Lung (tissue), 12 donors: Measurements from ENCODE around the gene DRICH1. TPM values are rescaled to one million over a fixed set of nuclear protein-coding genes. Genes with fewer than 3 reads are reported as not detected.
"Not testable (repeated sequence)": the region's sequence is repeated elsewhere in the genome, so short reads cannot be mapped to it uniquely, and the experiment has no call there.

ENCODE experiments used
- ATAC-seq: fragments of 200-7000 bp; cut with Tn5 transposase; one replicate; pipeline ENCODE4 v1.9.1; 2020; ENCODE audit warnings: moderate number of reproducible peaks; ENCODE audit not compliant: insufficient read depth, low FRiP score
- DNase-seq, 3 donors: peaks; one replicate each; pipeline ENCODE4 v3.0.0-alpha.2; 2013 to 2017
- H3K27ac ChIP-seq, 2 donors: one replicate each; pipeline ENCODE4 v1.5.1; 2013; ENCODE audit warnings: mild to moderate bottlenecking in 2 of 2, moderate library complexity in 2 of 2, control low read depth in 1 of 2, inconsistent platforms in 1 of 2, low read depth in 1 of 2, low read length in 1 of 2
- H3K27me3 ChIP-seq, 3 donors: one replicate each; pipeline ENCODE4 v1.5.1; 2013; ENCODE audit warnings: low read length in 2 of 3; ENCODE audit not compliant: control insufficient read depth in 3 of 3, insufficient read depth in 3 of 3
- H3K36me3 ChIP-seq, 4 donors: one replicate each; pipeline ENCODE4 v1.5.1; 2013; ENCODE audit warnings: low read length in 4 of 4, mild to moderate bottlenecking in 1 of 4, moderate library complexity in 1 of 4; ENCODE audit not compliant: control insufficient read depth in 4 of 4, insufficient read depth in 4 of 4
- H3K4me1 ChIP-seq, 5 donors: one replicate each; pipeline ENCODE4 v1.5.1; 2013; ENCODE audit warnings: low read length in 5 of 5, mild to moderate bottlenecking in 2 of 5, moderate library complexity in 1 of 5; ENCODE audit not compliant: control insufficient read depth in 5 of 5, insufficient read depth in 5 of 5
- H3K4me3 ChIP-seq: one replicate; pipeline ENCODE4 v1.5.1; 2013; ENCODE audit warnings: mild to moderate bottlenecking, control low read depth, moderate library complexity
- H3K9ac ChIP-seq, 2 donors: one replicate each; pipeline ENCODE4 v1.5.1; 2013; ENCODE audit warnings: low read length in 2 of 2, control low read depth in 1 of 2; ENCODE audit not compliant: insufficient read depth in 1 of 2
- H3K9me3 ChIP-seq, 4 donors: one replicate each; pipeline ENCODE4 v1.5.1; 2013; ENCODE audit warnings: low read length in 3 of 4, mild to moderate bottlenecking in 1 of 4, moderate library complexity in 1 of 4; ENCODE audit not compliant: control insufficient read depth in 4 of 4, insufficient read depth in 3 of 4
- WGBS, 2 donors: extraction: QIAGEN DNeasy Blood & Tissue Kit; methylation state at CpG; one replicate each; pipeline ENCODE4 v1.1.7; 2013; 5-methylcytosine and 5-hydroxymethylcytosine counted together
- polyA plus RNA-seq, 2 donors: library from polyadenylated mRNA; stranded (reverse); fragments of 200-250 nt; gene quantifications; one replicate each; pipeline ENCODE4 v1.2.1, GENCODE V29; 2013
- total RNA-seq, 2 donors: library from RNA; depleted of rRNA in 1 of 2; stranded (reverse); fragments of >200 nt in 1 of 2; gene quantifications; one replicate each; pipeline ENCODE4 v1.2.1, GENCODE V29; 2014 to 2021
- TF ChIP-seq, protein P1 (sequence below): IDR thresholded peaks from 2 replicates; pipeline ENCODE4 v1.5.1; 2012; ENCODE audit warnings: mild to moderate bottlenecking; ENCODE audit errors: control extremely low read depth, extremely low read depth
- donor health status: control.
- donor health status: control.
- donor health status: Bipolar disorder and iron deficiency.
- donor health status: healthy.
- donor health status: DM: yes; HTN: yes; CAD: no.

DRICH1 gene
- total and polyA plus RNA-seq, 4 donors = 0.15 to 0.86 (median 0.65) TPM

- ATAC-seq (no peak), DNase-seq (no peak)
- Histone ChIP-seq H3K27ac (no peak overlapping the region), H3K4me1 (no peaks in the 10 kb centered on the region), H3K36me3 (peaks cover 0 to 4% (median under 1%) of the 10 kb centered on the region in 4 donors), H3K27me3 (no peaks in the 10 kb centered on the region), H3K9ac (no peak overlapping the region), H3K9me3 (no peaks in the 10 kb centered on the region), H3K4me3 (no peak overlapping the region)
- 64 to 66% methylated on average over 2 of the region's 2 CpGs for WGBS, 2 donors
- TF ChIP-seq, protein P1, sequence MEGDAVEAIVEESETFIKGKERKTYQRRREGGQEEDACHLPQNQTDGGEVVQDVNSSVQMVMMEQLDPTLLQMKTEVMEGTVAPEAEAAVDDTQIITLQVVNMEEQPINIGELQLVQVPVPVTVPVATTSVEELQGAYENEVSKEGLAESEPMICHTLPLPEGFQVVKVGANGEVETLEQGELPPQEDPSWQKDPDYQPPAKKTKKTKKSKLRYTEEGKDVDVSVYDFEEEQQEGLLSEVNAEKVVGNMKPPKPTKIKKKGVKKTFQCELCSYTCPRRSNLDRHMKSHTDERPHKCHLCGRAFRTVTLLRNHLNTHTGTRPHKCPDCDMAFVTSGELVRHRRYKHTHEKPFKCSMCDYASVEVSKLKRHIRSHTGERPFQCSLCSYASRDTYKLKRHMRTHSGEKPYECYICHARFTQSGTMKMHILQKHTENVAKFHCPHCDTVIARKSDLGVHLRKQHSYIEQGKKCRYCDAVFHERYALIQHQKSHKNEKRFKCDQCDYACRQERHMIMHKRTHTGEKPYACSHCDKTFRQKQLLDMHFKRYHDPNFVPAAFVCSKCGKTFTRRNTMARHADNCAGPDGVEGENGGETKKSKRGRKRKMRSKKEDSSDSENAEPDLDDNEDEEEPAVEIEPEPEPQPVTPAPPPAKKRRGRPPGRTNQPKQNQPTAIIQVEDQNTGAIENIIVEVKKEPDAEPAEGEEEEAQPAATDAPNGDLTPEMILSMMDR = no peak
Measured at GRCh38 chr22:23622634-23623033, 9.5 kb downstream of the DRICH1 start.

DNA sequence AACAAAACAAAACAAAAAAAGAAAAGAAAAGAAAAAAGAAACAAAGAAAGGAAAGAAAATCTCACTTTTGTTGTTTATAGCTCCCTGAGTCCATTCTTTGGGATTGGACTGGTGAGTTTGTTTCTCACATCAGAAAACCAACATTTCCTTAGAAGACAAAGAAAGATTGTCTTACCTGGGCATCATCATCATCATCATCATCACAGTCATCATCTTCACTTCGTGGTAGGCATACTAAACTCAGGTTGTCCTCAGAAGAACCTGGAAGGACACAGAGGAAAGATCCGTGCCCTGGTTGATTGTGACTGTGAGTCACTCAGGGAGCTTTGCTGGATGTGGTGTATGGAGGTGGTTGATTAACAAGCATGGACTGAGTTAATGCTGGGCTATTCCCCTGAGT lies 10.2 kb downstream of the DRICH1 start:
- WGBS, 2 donors = 87 to 89% methylated on average over 2 of the region's 2 CpGs
- not testable (repeated sequence) for ATAC-seq

GRCh38 chr22:23621082-23621780 lies 10.9 kb downstream of the DRICH1 start:
- TF ChIP-seq, protein P1 = no peak
- WGBS, 2 donors = 88 to 93% methylated on average over 9 of the region's 9 CpGs
- H3K27me3 ChIP-seq = no peaks in the 10 kb centered on the region
- H3K9ac ChIP-seq = no peak overlapping the region
- ATAC-seq (no peak), DNase-seq (no peak)
- H3K4me3 ChIP-seq = no peak overlapping the region
- no peaks in the 10 kb centered on the region for H3K4me1 ChIP-seq
- H3K9me3 ChIP-seq = no peaks in the 10 kb centered on the region
- H3K27ac ChIP-seq = no peak overlapping the region
- H3K36me3 ChIP-seq = peaks cover 0 to 4% (median under 1%) of the 10 kb centered on the region in 4 donors

More for the DNA sequence above, 10.2 kb downstream of the DRICH1 start:
- not testable (repeated sequence) for H3K9ac ChIP-seq, H3K4me3 ChIP-seq, H3K36me3 ChIP-seq, H3K27me3 ChIP-seq, H3K4me1 ChIP-seq, DNase-seq, H3K27ac ChIP-seq, H3K9me3 ChIP-seq

DNA sequence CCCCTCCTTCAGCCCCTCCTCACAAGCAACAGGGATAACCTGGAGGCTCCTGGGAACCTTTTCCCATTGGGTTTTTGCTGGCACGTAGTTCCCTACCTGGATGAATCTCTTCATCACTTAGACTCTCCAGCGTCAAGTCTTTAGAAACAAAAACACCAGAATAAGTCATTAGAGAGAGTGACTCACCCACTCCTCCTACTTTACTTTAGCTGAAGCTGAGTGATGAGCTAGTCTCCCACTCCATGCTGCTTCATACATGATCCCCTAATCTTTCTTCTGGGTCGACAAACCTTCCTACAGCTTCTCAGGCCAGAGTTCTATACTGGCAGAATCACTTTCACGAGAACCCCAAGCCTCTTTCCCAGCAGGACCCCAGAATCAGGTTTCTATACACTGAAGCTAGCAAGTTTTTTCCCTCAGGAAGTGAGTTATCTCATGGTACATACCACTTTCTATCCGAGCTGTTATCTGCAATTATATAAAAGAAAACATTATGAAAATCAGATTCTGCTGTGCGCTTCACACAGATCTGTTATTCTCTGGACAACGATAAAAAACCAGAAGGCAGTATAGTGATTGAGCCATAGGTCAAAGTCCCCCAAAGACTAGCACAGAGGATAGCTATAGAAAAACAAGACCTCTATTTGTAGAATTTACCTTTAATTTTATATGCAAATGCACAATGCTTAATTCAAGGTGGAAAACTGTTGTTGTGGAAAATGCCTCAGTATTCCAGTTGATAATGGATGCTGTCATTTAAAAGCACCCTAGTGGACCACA lies 18.7 kb downstream of the DRICH1 start:
- ATAC-seq = no peak
- H3K9me3 ChIP-seq = peaks cover 0 to 2% (median 0%) of the 10 kb centered on the region in 4 donors
- no peaks in the 10 kb centered on the region for H3K36me3 ChIP-seq
- no peak overlapping the region for H3K27ac ChIP-seq
- no peaks in the 10 kb centered on the region for H3K27me3 ChIP-seq
- 82 to 91% methylated on average over 7 of the region's 7 CpGs for WGBS, 2 donors
- no peak overlapping the region for H3K9ac ChIP-seq
- TF ChIP-seq, protein P1 = no peak
- H3K4me1 ChIP-seq = no peaks in the 10 kb centered on the region
- H3K4me3 ChIP-seq = no peak overlapping the region
- no peak for DNase-seq
